MM.1S (cell line): ENCODE measurements around the gene HOXB1.
A peak's percentile ranks its signal among the peaks of the same experiment; 100 is the strongest.

Experiments
- EZH2 ChIP-seq: fragments of 300-600 bp; sonication (generic); optimal IDR thresholded peaks from 2 replicates; pipeline ENCODE3; 2017; ENCODE audit warnings: low read depth, mild to moderate bottlenecking, antibody characterized with exemption, low read length, mixed read lengths
- TF ChIP-seq, protein P1 (sequence below): fragments of 300-600 bp; sonication (generic); IDR thresholded peaks from 2 replicates; pipeline ENCODE4 v1.5.1; 2016; ENCODE audit warnings: antibody characterized with exemption, low read length, mixed read lengths

DNA sequence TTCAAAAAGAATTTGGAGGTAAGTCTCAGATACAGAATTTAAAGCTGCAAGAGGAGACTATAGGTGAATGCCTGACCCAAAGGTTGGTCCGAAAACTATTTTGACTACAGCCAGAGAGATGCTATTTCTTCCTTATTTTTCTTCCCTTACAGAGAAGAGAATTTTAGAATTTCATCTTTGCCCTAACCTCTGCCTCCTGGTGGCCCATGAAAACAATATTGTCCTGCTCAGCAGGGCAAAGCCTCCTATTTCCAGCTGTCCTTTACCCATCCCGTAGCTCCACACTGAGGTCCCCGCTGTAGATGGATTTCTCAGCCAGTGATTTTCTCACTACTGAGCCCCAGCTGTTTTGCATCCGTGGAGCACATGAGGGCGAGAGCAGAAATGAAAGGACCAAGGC, 24.6 kb downstream of the HOXB1 start:
- TF ChIP-seq, protein P1, sequence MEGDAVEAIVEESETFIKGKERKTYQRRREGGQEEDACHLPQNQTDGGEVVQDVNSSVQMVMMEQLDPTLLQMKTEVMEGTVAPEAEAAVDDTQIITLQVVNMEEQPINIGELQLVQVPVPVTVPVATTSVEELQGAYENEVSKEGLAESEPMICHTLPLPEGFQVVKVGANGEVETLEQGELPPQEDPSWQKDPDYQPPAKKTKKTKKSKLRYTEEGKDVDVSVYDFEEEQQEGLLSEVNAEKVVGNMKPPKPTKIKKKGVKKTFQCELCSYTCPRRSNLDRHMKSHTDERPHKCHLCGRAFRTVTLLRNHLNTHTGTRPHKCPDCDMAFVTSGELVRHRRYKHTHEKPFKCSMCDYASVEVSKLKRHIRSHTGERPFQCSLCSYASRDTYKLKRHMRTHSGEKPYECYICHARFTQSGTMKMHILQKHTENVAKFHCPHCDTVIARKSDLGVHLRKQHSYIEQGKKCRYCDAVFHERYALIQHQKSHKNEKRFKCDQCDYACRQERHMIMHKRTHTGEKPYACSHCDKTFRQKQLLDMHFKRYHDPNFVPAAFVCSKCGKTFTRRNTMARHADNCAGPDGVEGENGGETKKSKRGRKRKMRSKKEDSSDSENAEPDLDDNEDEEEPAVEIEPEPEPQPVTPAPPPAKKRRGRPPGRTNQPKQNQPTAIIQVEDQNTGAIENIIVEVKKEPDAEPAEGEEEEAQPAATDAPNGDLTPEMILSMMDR: peak; percentile 35
- no peak for TF ChIP-seq EZH2
